PC-9 (cell line): ENCODE data around the gene PRDM10. TPM values are rescaled to one million over a fixed set of nuclear protein-coding genes. Genes with fewer than 3 reads are reported as not detected.

Experiments
- BruUV-seq: library from RNA; stranded (reverse); fragments of 400-500 nt; replicated peaks from 2 replicates; lab custom pipeline; 2021; lab: Mats Ljungman, UMichigan
- CTCF ChIA-PET: fragments of 300-600 bp; sonication (Branson Sonifier 250); formaldehyde crosslinking; loops from one replicate; lab custom pipeline; 2022; ENCODE audit warnings: antibody characterized with exemption; lab: Charles Lee
- POLR2A ChIA-PET: fragments of 300-600 bp; sonication (Branson Sonifier 250); formaldehyde crosslinking; loops from one replicate; lab custom pipeline; 2022; ENCODE audit warnings: antibody characterized with exemption; ENCODE audit not compliant: unreplicated experiment; lab: Charles Lee
- DNase-seq, 2 experiments: peaks; one replicate each; pipeline versions ENCODE4 v3.0.0 to v3.0.0-alpha.2; 2015 to 2022; ENCODE audit warnings: mixed read lengths in 1 of 2
- H2AFZ ChIP-seq: fragments of 200-600 bp; sonication (generic); 2 replicates; pipeline ENCODE4 v1.8.1; 2017; ENCODE audit warnings: antibody characterized with exemption
- H3F3A ChIP-seq: fragments of 200-600 bp; sonication (generic); 2 replicates; pipeline ENCODE4 v1.8.1; 2017; ENCODE audit warnings: antibody characterized with exemption, mild to moderate bottlenecking, low read depth; ENCODE audit not compliant: insufficient read depth
- H3K27ac ChIP-seq: fragments of 200-600 bp; sonication (generic); 2 replicates; pipeline ENCODE4 v1.6.1; 2016; ENCODE audit warnings: mixed run types
- H3K27me3 ChIP-seq: fragments of 200-600 bp; sonication (generic); 2 replicates; pipeline ENCODE4 v1.6.1; 2016; ENCODE audit warnings: low read depth, mixed run types; ENCODE audit not compliant: insufficient read depth
- H3K36me3 ChIP-seq: fragments of 200-600 bp; sonication (generic); 2 replicates; pipeline ENCODE4 v1.6.1; 2016; ENCODE audit warnings: low read depth, mixed run types
- H3K4me1 ChIP-seq: fragments of 200-600 bp; sonication (generic); replicated peaks from 2 replicates; pipeline ENCODE4 v1.6.1; 2016; ENCODE audit warnings: mixed run types; ENCODE audit not compliant: insufficient read depth
- H3K4me2 ChIP-seq: fragments of 200-600 bp; sonication (generic); 2 replicates; pipeline ENCODE4 v1.6.1; 2017; ENCODE audit warnings: mixed run types
- H3K4me3 ChIP-seq: fragments of 200-600 bp; sonication (generic); 2 replicates; pipeline ENCODE4 v1.6.1; 2016; ENCODE audit warnings: mixed run types
- H3K79me2 ChIP-seq: fragments of 200-600 bp; sonication (generic); 2 replicates; pipeline ENCODE4 v1.6.1; 2017; ENCODE audit warnings: low read depth, mixed run types
- H3K9me2 ChIP-seq: fragments of 200-600 bp; sonication (generic); 2 replicates; pipeline ENCODE4 v1.8.1; 2017; ENCODE audit warnings: mild to moderate bottlenecking; ENCODE audit not compliant: insufficient read depth
- H3K9me3 ChIP-seq: fragments of 200-600 bp; sonication (generic); 2 replicates; pipeline ENCODE4 v1.8.1; 2016; ENCODE audit warnings: low read depth; ENCODE audit not compliant: insufficient read depth
- H4K20me1 ChIP-seq: fragments of 200-600 bp; sonication (generic); 2 replicates; pipeline ENCODE4 v1.8.1; 2017; ENCODE audit not compliant: insufficient read depth
- CTCF ChIP-seq: fragments of 200-600 bp; sonication (generic); conservative IDR thresholded peaks from 2 replicates; pipeline ENCODE4 v1.6.1; 2017; ENCODE audit warnings: mixed run types, antibody characterized with exemption, mild to moderate bottlenecking, moderate library complexity
- EZH2 ChIP-seq: fragments of 200-600 bp; sonication (generic); IDR thresholded peaks from 2 replicates; pipeline ENCODE4 v1.8.0; 2017; ENCODE audit warnings: antibody characterized with exemption, low read depth
- intact Hi-C: fragments of 100-400 bp; cut with micrococcal nuclease; formaldehyde crosslinking; loops from one replicate; pipeline ENCODE4 v1.10.0; 2022; ENCODE audit not compliant: unreplicated experiment
- total RNA-seq: library from RNA; stranded (reverse); gene quantifications from 2 replicates; pipeline ENCODE4 v1.2.3, GENCODE V29; 2021

The PRDM10 gene
- total RNA-seq, 1 experiment from 2014 or later: 14.6 TPM

- Histone ChIP-seq H4K20me1 (no peaks in the 10 kb centered on the region), H2AFZ (no peak overlapping the region), H3K4me2 (no peak overlapping the region), H3K36me3 (no peaks in the 10 kb centered on the region), H3K9me2 (no peaks in the 10 kb centered on the region), H3K9me3 (no peaks in the 10 kb centered on the region), H3K27ac (no peak overlapping the region), H3K4me1 (peaks cover 15% of the 10 kb centered on the region), H3F3A (peaks cover 4% of the 10 kb centered on the region; the same call in 1 of the 2 replicates), H3K79me2 (no peaks in the 10 kb centered on the region), H3K27me3 (no peaks in the 10 kb centered on the region), H3K4me3 (no peak overlapping the region)
- CTCF ChIA-PET: no interaction called here
- DNase-seq: no peak
- POLR2A ChIA-PET: no interaction called here
- intact Hi-C loops: no loop called here
- no TSS peak for BruUV-seq
- TF ChIP-seq EZH2 (no peak), CTCF (no peak)
These were observed 32.7 kb downstream of the PRDM10 start for GRCh38 chr11:129969920-129970319.

GRCh38 chr11:129968591-129969419 lies 33.8 kb downstream of the PRDM10 start:
- DNase-seq: no peak
- Histone ChIP-seq H3K4me2 (no peak overlapping the region), H3K27me3 (no peaks in the 10 kb centered on the region), H3K27ac (no peak overlapping the region), H3F3A (peaks cover 4% of the 10 kb centered on the region; the same call in 1 of the 2 replicates), H3K79me2 (no peaks in the 10 kb centered on the region), H2AFZ (no peak overlapping the region), H3K36me3 (no peaks in the 10 kb centered on the region), H4K20me1 (no peaks in the 10 kb centered on the region), H3K9me3 (no peaks in the 10 kb centered on the region), H3K4me3 (no peak overlapping the region), H3K9me2 (no peaks in the 10 kb centered on the region), H3K4me1 (peaks cover 15% of the 10 kb centered on the region)
- ChIA-PET POLR2A (no interaction called here), CTCF (interaction anchor here (0.6 kb wide), 1 partner anchor 156 kb away, joined by 13 read pairs; no protein-coding TSS in a partner anchor)
- TF ChIP-seq EZH2 (no peak), CTCF (no peak)
- intact Hi-C loops: no loop called here
- BruUV-seq: no TSS peak

GRCh38 chr11:129967996-129968395 lies 34.6 kb downstream of the PRDM10 start:
- Histone ChIP-seq H3K36me3 (no peaks in the 10 kb centered on the region), H2AFZ (no peak overlapping the region), H3K79me2 (no peaks in the 10 kb centered on the region), H4K20me1 (no peaks in the 10 kb centered on the region), H3K27me3 (no peaks in the 10 kb centered on the region), H3K9me3 (no peaks in the 10 kb centered on the region), H3K9me2 (no peaks in the 10 kb centered on the region), H3K27ac (no peak overlapping the region), H3K4me3 (no peak overlapping the region), H3K4me1 (peaks cover 15% of the 10 kb centered on the region), H3F3A (peaks cover 6% of the 10 kb centered on the region; the same call in 1 of the 2 replicates), H3K4me2 (no peak overlapping the region)
- no peak for TF ChIP-seq EZH2
- TF ChIP-seq CTCF: no peak
- CTCF ChIA-PET: no interaction called here
- no peak for DNase-seq
- intact Hi-C loops: no loop called here
- BruUV-seq: no TSS peak
- POLR2A ChIA-PET: no interaction called here
